ENCODE data around the gene DEPDC7.
"Not testable (repeated sequence)": the region's sequence is repeated elsewhere in the genome, so short reads cannot be mapped to it uniquely, and the experiment has no call there.

DEPDC7 gene

DNA sequence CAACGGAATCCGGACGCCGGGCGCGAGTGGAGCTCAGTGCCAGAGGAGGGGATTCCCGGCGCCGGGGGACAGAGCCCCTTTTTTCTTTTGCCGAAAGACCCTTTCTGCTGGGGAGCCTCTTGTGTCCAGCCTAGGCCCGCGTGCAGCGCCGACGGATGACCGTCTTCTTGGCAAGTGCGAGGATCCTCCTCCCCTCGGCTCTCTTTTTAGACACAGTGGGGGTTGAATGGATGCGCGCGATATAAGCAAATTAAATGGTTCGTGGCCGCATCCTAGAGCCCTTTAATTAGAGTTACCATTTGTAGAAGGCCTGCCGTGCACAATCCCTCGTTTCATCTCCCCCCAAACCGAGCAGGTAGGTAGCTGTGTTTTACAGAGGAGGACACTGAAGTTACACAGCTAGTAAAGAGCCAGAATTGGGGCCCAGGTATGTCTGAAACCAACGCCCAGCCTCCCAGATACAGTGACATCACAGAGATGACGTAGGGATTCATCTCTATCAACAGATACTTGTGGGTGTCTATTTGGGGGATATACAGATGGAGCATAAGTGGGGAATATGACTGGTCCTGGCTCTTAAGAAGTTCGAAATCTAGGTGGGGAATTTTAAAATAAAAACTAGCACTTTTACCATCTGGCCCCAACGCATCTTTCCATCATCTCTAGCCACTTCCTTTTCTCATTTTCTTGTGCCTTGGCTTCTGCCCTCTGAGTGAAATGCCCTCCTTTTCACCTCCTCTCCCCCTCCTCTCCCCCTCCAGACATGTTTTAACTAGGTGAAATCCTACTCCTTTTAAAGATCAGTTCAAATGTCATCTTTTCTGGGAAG lies 24.6 kb downstream of the DEPDC7 start:
- DNase-seq (ENCODE audit: extremely low spot score): peak; percentile 61
- TF ChIP-seq, protein P1, sequence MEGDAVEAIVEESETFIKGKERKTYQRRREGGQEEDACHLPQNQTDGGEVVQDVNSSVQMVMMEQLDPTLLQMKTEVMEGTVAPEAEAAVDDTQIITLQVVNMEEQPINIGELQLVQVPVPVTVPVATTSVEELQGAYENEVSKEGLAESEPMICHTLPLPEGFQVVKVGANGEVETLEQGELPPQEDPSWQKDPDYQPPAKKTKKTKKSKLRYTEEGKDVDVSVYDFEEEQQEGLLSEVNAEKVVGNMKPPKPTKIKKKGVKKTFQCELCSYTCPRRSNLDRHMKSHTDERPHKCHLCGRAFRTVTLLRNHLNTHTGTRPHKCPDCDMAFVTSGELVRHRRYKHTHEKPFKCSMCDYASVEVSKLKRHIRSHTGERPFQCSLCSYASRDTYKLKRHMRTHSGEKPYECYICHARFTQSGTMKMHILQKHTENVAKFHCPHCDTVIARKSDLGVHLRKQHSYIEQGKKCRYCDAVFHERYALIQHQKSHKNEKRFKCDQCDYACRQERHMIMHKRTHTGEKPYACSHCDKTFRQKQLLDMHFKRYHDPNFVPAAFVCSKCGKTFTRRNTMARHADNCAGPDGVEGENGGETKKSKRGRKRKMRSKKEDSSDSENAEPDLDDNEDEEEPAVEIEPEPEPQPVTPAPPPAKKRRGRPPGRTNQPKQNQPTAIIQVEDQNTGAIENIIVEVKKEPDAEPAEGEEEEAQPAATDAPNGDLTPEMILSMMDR (IDR thresholded peaks at IDR 0.05; ENCODE audit: control extremely low read depth, extremely low read depth, low read depth, missing control alignments): no peak
- ChIA-PET CTCF (interaction anchor here (0.7 to 1.9 kb wide), 7 partner anchors 8 to 231 kb away, joined by 3 to 6 read pairs (median 4); no protein-coding TSS in a partner anchor), POLR2A (interaction anchor here (1.0 to 1.5 kb wide), 3 partner anchors 20 to 24 kb away, joined by 3 to 4 read pairs (median 3); partner anchors contain the start of gene DEPDC7)

DNA sequence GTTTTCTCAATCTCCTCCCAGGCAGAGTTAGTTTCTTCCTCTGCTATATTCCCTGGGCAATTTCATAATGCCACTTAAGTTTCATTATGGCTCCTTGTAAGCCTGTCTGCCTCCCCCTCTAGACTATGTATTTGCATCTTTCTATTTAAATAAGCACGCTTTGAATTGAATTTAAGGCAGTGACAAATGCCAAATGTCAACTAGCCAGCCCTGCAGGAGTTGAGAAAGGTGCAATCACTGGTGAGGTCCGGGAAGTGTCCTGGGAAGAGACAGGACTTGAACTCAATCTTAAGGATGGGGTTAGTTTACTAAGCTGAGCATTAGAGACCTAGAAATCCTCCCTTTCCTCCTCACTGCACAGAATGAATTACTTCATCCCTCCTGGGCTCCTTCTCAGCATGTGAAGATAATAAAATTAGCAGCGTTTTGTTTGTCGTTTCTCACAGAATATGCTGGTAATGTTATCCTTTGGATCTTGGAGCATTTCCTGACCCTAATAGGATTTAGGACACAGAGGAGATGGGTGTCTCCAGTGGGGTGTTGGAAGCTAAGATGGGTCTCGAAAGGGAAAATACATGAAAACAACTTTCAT lies 25.3 kb downstream of the DEPDC7 start:
- DNase-seq (ENCODE audit: extremely low spot score): peak; percentile 30
- TF ChIP-seq, protein P1 (IDR thresholded peaks at IDR 0.05; ENCODE audit: control extremely low read depth, extremely low read depth, low read depth, missing control alignments): no peak
- ChIA-PET CTCF (interaction anchor here (1.3 to 1.4 kb wide), 2 partner anchors 12 to 232 kb away, joined by 3 to 4 read pairs; no protein-coding TSS in a partner anchor), POLR2A (no interaction called here)

GRCh38 chr11:33043221-33043830 lies 27.6 kb downstream of the DEPDC7 start:
- TF ChIP-seq, protein P1 (IDR thresholded peaks at IDR 0.05; ENCODE audit: control extremely low read depth, extremely low read depth, low read depth, missing control alignments): no peak
- ChIA-PET CTCF (interaction anchor here (0.7 to 1.0 kb wide), 5 partner anchors 11 to 22 kb away, joined by 3 to 4 read pairs (median 3); no protein-coding TSS in a partner anchor), POLR2A (no interaction called here)
- DNase-seq (ENCODE audit: extremely low spot score): no peak

- no peak for DNase-seq (ENCODE audit: extremely low spot score)
- TF ChIP-seq, protein P1 (IDR thresholded peaks at IDR 0.05; ENCODE audit: control extremely low read depth, extremely low read depth, low read depth, missing control alignments): no peak
- POLR2A ChIA-PET: no interaction called here
- CTCF ChIA-PET: interaction anchor here (1.0 kb wide), 1 partner anchor 11 kb away, joined by 3 read pairs; no protein-coding TSS in a partner anchor
Measured at GRCh38 chr11:33044285-33044756, 28.6 kb downstream of the DEPDC7 start.

- CTCF ChIA-PET: interaction anchor here (1.1 to 2.4 kb wide), 4 partner anchors 14 to 86 kb away, joined by 4 to 7 read pairs (median 4); no protein-coding TSS in a partner anchor
- TF ChIP-seq, protein P1 (IDR thresholded peaks at IDR 0.05; ENCODE audit: control extremely low read depth, extremely low read depth, low read depth, missing control alignments): no peak
- DNase-seq (ENCODE audit: extremely low spot score): no peak
- POLR2A ChIA-PET: interaction anchor here (1.1 kb wide), 1 partner anchor 15 kb away, joined by 3 read pairs; no protein-coding TSS in a partner anchor
Measured at GRCh38 chr11:33045551-33046255, 30.0 kb downstream of the DEPDC7 start.

DNA sequence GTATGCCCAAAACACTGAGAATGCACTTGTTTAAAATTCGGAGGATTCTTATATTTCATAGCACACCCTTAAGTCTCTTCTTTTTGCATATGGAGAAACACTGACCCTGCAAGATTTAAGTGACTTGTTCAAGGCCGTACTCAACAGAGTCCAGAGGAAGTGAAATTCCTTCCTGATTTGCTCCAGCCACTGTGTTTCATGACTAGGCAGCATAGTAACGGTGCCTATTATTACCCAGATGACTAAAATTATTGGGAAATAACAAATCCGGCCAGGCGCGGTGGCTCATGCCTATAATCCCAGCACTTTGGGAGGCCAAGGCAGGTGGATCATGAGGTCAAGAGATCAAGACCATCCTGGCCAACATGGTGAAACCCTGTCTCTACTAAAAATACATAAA lies 33.0 kb downstream of the DEPDC7 start:
- POLR2A ChIA-PET; DNase-seq (ENCODE audit: extremely low spot score): not testable (repeated sequence)
- CTCF ChIA-PET: interaction anchor here (1.0 to 1.9 kb wide), 5 partner anchors 9 to 81 kb away, joined by 3 to 10 read pairs (median 3); partner anchors contain the start of gene TCP11L1

DNA sequence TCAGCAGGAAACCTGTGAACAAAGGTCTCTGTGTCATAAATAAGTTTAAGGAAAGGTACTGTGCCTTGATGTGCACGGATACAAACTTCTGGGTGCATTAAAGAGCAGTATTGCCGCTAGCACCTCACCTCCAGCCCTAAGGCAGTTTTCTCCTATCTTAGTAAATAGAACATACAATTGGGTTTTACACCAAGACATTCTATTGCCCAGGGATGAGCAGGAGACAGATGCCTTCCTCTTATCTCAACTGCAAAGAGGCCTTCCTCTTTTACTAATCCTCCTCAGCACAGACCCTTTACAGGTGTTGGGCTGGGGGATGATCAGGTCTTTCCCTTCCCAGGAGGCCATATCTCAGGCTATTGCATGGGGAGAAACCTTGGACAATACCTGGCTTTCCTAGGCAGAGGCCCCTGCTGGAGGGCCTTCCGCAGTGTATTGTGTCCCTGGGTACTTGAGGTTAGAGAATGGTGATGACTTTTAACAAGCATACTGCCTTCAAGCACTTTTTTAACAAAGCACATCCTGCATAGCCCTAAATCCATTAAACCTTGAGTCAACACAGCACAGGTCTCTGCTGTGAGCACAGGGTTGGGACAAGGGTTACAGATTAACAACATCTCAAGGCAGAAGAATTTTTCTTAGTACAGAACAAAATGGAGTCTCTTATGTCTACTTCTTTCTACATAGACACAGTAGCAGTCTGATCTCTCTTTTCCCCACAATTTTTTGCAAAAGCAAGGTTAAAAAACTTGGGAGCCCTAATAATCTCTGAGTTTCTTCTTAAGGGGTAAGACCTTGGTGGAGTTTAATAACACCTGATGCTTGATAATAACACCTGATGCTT lies 34.1 kb downstream of the DEPDC7 start:
- CTCF ChIA-PET: interaction anchor here (7.1 kb wide), 1 partner anchor 15 kb away, joined by 44 read pairs; no protein-coding TSS in a partner anchor
- POLR2A ChIA-PET; DNase-seq (ENCODE audit: extremely low spot score): not testable (repeated sequence)
